ENCODE data around the gene BEND3. TPM values are rescaled to one million over a fixed set of nuclear protein-coding genes. Genes with fewer than 3 reads are reported as not detected.

BEND3 gene
- total RNA-seq, 4 donors from 2014 or later = 1.1 to 1.8 (median 1.4) TPM

DNA sequence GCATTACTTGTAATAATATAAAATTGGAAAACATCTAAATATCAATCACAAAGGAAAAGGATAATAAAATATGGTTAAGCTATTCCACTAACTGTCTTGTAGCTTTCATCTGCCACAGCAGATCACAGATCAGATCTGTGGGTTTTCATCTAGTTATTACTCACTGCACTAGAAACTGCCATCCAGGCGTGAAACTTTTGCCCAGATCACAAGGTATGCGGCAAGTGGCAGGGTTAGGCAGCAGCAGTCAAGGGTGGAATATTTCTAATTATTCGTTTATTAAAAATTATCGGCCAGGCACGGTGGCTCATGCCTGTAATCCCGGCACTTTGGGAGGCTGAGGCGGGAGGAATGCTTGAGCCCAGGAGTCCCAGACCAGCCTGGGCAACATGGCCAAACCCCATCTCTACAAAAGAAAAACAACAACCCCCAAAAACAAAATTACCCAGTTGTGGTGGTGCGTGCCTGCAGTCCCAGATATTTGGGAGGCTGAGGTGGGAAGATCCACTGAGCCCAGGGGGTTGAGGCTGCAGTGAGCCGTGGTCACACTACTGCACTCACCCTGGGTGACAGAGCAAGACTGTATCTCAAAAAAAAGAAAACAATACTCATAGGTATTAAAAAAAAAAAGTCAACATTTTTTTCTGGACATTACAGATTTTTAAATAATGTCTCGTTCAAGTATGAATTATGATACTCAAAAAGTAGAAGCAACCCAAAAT is 32.1 kb downstream of the BEND3 start:
- 84 to 88% methylated on average over 10 of the region's 10 CpGs for WGBS, 2 donors
- H3K4me3 ChIP-seq (ENCODE audit: low read depth, poor library complexity, severe bottlenecking) = no peak overlapping the region
- DNase-seq (ENCODE audit: low spot score in 2 of 2) = no peak
- no peak for TF ChIP-seq POLR2A (IDR thresholded peaks at IDR 0.05)
- TF ChIP-seq, protein P1, sequence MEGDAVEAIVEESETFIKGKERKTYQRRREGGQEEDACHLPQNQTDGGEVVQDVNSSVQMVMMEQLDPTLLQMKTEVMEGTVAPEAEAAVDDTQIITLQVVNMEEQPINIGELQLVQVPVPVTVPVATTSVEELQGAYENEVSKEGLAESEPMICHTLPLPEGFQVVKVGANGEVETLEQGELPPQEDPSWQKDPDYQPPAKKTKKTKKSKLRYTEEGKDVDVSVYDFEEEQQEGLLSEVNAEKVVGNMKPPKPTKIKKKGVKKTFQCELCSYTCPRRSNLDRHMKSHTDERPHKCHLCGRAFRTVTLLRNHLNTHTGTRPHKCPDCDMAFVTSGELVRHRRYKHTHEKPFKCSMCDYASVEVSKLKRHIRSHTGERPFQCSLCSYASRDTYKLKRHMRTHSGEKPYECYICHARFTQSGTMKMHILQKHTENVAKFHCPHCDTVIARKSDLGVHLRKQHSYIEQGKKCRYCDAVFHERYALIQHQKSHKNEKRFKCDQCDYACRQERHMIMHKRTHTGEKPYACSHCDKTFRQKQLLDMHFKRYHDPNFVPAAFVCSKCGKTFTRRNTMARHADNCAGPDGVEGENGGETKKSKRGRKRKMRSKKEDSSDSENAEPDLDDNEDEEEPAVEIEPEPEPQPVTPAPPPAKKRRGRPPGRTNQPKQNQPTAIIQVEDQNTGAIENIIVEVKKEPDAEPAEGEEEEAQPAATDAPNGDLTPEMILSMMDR (IDR thresholded peaks at IDR 0.05) = no peak
- intact Hi-C loops (cut with DNase I; ENCODE audit: low total_unique reads) = no loop called here

DNA sequence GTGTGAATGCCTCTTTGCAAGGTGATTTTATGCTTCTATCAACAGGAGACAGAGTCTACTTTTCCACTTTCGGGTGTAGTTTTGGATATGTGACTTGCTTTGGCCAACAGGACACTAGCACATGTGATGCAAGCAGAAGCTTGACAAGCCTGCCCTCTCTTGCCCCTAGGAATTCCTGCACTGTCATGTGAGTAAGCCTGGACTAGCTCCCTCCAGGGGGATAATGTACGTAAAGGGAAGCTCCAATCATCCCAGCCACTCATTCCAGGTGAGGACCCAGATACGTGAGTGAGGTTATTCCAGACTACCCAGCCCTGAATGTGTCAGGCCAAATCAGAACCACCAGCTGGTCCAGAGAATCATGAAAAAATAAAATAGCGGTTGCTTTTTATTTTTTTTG is 33.3 kb downstream of the BEND3 start:
- intact Hi-C loops (cut with DNase I; ENCODE audit: low total_unique reads) = no loop called here
- 50 to 55% methylated on average over 4 of the region's 4 CpGs for WGBS, 2 donors
- no peak overlapping the region for H3K4me3 ChIP-seq (ENCODE audit: low read depth, poor library complexity, severe bottlenecking)
- no peak for DNase-seq (ENCODE audit: low spot score in 2 of 2)
- TF ChIP-seq, protein P1 (IDR thresholded peaks at IDR 0.05) = no peak
- TF ChIP-seq POLR2A (IDR thresholded peaks at IDR 0.05) = no peak

DNA sequence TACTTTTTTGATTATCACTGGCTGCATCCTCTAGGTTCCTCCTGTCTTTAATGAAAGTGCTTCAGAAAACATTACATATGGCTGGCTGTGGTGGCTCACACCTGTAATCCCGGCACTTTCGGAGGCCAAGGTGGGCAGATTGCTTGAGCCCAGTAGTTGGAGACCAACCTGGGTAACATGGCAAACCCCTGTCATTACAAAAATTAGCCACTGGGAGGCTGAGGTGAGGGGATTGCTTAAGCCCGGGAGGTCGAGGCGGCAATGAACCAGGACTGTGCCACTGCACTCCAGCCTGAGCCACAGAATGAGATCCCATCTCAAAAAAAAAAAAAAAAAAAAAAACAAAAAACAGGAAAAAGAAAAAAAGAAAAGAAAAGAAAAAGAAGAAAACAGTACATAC is 35.3 kb downstream of the BEND3 start:
- DNase-seq (ENCODE audit: low spot score in 2 of 2) = peak in 1 of 2 donors; percentile 54
- no peak overlapping the region for H3K4me3 ChIP-seq (ENCODE audit: low read depth, poor library complexity, severe bottlenecking)
- no peak for TF ChIP-seq POLR2A (IDR thresholded peaks at IDR 0.05)
- TF ChIP-seq, protein P1 (IDR thresholded peaks at IDR 0.05) = no peak
- 79 to 81% methylated on average over 5 of the region's 5 CpGs for WGBS, 2 donors
- intact Hi-C loops (cut with DNase I; ENCODE audit: low total_unique reads) = no loop called here

DNA sequence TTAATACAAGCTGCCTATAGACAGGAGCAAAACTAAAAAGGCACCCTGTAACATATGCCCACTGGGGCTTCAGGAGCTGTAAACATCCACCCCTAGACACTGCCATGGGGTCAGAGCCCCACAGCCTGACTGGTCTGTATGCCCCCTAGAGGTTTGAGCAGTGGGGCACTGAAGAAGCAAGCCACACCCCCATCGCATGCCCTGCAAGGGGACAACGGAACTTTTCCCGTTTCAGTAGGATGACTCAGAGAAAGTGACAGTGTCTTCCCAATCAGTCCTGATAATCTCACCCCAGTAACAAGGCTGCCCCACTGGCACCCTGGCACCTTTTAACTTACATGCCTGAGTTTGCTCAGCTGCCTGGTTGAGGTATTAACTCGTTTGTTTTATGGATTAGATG is 35.9 kb downstream of the BEND3 start:
- WGBS, 2 donors = 34 to 49% methylated on average over 4 of the region's 4 CpGs
- TF ChIP-seq, protein P1 (IDR thresholded peaks at IDR 0.05) = no peak
- no peak for TF ChIP-seq POLR2A (IDR thresholded peaks at IDR 0.05)
- intact Hi-C loops (cut with DNase I; ENCODE audit: low total_unique reads) = no loop called here
- no peak for DNase-seq (ENCODE audit: low spot score in 2 of 2)
- H3K4me3 ChIP-seq (ENCODE audit: low read depth, poor library complexity, severe bottlenecking) = no peak overlapping the region

DNA sequence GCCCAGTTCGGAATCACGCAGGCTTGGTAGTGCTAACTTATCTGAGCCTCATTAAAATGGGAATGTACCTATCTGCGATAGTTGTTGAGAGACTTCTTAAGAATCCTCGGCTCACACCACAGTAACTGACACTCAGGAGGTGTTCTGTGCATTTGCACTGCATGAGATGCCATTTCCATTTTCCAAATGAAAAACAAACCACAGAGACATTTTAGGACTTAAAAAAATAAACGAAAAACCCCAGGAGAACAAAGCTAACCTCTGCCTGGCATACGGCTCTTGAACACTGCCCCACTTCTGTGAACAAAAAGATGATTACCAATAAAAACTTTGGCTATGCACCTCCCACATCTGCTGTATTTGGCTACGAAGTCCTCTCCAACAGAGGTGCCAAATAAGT is 37.6 kb downstream of the BEND3 start:
- no peak overlapping the region for H3K4me3 ChIP-seq (ENCODE audit: low read depth, poor library complexity, severe bottlenecking)
- WGBS, 2 donors = 65 to 69% methylated on average over 7 of the region's 7 CpGs
- TF ChIP-seq, protein P1 (IDR thresholded peaks at IDR 0.05) = no peak
- no peak for TF ChIP-seq POLR2A (IDR thresholded peaks at IDR 0.05)
- no peak for DNase-seq (ENCODE audit: low spot score in 2 of 2)
- intact Hi-C loops (cut with DNase I; ENCODE audit: low total_unique reads) = no loop called here

DNA sequence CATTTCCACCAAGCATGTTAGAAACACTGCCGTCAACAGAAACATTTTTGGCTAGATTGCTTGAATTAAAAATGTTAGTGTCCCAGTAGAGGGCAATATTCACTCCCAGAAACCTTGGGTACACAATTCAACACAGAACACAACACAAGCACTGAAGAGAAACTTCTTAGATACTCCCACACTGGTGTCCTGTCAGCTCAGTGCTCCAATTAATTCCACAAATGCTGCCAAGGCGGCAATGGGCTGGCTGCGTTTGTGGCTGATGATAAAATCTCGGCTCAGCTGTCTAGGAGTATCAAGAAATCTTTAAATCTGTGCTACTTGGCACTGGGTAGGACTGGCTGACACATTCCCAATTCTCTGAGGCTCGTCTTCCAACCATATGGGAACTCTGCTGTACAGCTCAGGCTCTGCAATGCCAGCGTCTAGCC is 39.3 kb downstream of the BEND3 start:
- whole genome bisulfite sequencing, 2 donors = 15 to 25% methylated on average over 6 of the region's 6 CpGs
- no peak for TF ChIP-seq POLR2A (IDR thresholded peaks at IDR 0.05)
- TF ChIP-seq, protein P1 (IDR thresholded peaks at IDR 0.05) = no peak
- H3K4me3 ChIP-seq (ENCODE audit: low read depth, poor library complexity, severe bottlenecking) = no peak overlapping the region
- DNase-seq (ENCODE audit: low spot score in 2 of 2) = no peak
- intact Hi-C loops (cut with DNase I; ENCODE audit: low total_unique reads) = no loop called here

Data from lower leg skin (tissue), 4 donors.